ENCODE data around the gene DPH7.
A peak's percentile ranks its signal among the peaks of the same experiment; 100 is the strongest.
"Not testable (repeated sequence)": the region's sequence is repeated elsewhere in the genome, so short reads cannot be mapped to it uniquely, and the experiment has no call there.

DPH7 gene

DNA sequence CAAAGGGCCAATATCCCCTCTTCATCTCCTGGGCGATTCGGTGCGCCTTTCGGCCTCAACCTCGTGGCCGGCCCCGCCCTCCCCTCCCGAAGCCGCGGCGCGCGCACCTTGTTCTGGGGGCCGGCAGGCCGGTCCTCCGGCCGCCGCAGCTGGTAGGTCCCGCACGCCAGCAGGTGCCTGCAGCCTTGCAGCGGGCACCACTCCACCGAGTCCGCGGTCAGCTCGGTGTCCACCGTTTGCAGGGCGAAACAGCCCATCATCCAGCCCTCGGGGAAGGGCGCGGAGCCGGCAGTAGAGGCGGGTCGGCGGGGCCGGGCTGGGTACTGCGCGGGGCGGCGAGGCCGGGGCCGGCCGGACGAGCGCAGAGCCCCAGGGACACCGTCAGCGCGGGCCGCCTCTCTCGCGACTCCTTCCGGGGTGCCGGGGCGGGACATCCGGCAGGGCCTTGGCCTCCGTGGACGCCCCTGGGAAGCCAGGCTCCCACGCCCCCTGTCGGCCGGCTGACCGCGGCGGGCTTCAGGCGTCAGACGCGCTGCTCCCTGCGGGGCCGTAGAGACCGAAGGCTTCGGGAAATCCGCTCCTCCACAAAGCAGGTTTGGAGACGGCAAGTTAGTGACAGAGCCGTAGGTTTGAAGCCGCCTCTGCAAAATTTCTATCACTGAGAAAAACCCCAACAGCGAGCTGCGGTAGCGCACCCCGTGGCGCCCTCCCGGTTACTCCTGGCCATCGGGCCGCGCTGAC lies at the start of gene DPH7:
Gene DPH7, minus strand, starts transcription at position 408 of the 741 bp plus-strand sequence. Its CDS starts 148 bp downstream, at position 260.
- TF ChIP-seq, protein P1, sequence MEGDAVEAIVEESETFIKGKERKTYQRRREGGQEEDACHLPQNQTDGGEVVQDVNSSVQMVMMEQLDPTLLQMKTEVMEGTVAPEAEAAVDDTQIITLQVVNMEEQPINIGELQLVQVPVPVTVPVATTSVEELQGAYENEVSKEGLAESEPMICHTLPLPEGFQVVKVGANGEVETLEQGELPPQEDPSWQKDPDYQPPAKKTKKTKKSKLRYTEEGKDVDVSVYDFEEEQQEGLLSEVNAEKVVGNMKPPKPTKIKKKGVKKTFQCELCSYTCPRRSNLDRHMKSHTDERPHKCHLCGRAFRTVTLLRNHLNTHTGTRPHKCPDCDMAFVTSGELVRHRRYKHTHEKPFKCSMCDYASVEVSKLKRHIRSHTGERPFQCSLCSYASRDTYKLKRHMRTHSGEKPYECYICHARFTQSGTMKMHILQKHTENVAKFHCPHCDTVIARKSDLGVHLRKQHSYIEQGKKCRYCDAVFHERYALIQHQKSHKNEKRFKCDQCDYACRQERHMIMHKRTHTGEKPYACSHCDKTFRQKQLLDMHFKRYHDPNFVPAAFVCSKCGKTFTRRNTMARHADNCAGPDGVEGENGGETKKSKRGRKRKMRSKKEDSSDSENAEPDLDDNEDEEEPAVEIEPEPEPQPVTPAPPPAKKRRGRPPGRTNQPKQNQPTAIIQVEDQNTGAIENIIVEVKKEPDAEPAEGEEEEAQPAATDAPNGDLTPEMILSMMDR (conservative IDR thresholded peaks at IDR 0.05), result peak; percentile 99

DNA sequence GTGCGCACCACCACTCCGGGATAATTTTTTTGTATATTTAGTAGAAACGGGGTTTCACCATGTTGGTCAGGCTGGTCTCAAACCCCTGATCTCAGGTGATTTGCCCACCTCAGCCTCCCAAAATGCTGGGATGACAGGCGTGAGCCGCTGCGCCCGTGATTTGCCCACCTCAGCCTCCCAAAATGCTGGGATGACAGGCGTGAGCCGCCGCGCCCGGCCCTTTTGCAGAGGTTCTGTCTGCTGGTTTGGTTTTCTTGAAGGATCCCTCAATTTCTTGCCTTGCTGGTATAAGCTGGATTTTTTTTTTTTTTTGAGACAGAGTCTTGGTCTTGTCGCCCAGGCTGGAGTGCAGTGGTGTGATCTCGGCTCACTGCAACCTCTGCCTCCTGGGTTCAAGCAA lies 48.7 kb upstream of the DPH7 start:
- not testable (repeated sequence) for H3K27ac ChIP-seq

More for the DNA sequence above, at the start of gene DPH7:
- H3K27ac ChIP-seq, result peak within 1 kb of the TSS; percentile 92

DNA sequence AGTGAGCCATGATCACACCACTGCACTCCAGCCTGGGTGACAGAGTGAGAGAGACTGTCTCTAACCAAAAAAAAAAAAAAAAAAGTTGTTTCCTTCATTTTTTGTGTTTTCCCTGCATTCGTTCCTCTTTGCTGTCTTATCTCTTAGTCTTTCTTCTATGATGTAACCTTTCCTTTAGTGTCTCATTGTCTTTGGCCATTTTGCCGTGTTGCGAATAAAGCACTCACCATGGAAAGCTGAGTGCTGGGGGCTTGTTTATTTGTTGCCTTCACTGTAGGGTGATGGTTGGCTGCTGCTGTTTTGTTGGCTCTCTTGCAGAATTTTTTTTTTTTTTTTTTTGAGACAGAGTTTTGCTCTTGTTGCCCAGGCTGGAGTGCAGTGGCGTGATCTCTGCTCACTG lies 47.7 kb upstream of the DPH7 start:
- no peak overlapping the region for H3K27ac ChIP-seq
- TF ChIP-seq, protein P1 (conservative IDR thresholded peaks at IDR 0.05), result no peak

DNA sequence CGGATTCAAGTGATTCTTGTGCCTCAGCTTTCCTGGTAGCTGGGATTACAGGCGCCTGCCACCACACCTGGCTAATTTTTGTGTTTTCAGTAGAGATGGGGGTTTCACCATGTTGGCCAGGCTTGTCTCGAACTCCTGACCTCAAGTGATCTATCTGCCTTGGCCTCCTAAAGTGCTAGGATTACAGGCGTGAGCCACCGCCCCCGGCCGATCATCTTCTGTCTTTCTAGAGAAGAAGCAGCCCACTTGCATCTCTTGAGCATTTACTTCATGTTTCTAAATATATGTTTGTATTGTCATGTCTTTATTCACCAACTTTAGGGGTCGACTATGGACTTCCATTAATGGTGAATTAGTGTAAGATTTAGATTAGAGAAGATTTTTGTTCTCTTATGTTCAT lies 43.5 kb upstream of the DPH7 start:
- H3K27ac ChIP-seq, result not testable (repeated sequence)

DNA sequence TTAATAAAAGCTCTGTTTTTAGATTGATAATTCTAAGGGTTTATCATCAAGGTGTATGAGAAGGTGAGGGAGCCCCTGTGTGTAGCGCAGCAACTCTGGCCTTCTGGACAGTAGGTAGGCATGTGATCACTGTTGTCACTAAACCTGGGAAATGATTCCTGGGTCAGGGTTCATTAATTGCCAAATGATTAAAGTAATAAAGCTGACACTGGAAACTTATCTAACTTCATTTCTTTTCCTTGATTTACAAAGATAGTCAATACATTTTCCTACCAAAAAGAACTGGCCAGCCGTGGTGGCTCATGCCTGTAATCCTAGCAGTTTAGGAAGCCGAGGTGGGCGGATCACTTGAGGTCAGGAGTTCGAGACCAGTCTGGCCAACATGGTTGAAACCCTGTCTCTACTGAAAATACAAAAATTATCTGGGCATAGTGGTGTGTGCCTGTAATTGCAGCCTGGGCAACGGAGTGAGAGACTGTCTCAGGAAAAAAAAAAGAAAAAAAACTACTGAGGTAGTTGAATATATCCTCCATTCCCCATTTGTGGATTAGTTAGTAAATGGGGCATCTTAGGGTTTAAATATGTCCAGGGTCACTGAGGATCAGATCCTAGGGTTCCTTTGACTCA lies 42.5 kb upstream of the DPH7 start:
- TF ChIP-seq, protein P1 (conservative IDR thresholded peaks at IDR 0.05), result peak; percentile 65
- H3K27ac ChIP-seq, result peak overlapping the region; percentile 98

DNA sequence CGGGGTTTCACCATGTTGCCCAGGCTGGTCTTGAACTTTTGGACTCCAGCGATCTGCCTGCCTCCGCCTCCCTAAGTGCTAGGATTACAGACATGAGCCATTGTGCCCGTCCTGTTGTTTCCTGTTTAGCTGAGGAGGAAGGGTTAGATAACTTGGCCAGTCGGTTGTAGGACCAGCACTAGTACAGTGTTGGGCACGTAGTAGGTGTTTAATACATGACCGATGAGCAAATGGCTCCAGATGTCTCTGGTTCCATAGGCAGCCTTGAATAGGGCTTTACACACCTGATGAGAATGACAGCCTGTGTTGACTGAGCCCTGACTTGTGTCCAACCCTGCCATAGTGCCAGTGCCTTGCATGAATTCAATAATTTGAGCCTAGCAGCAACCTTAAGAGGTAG lies 41.9 kb upstream of the DPH7 start:
- TF ChIP-seq, protein P1 (conservative IDR thresholded peaks at IDR 0.05), result no peak
- peak overlapping the region; percentile 98 for H3K27ac ChIP-seq

DNA sequence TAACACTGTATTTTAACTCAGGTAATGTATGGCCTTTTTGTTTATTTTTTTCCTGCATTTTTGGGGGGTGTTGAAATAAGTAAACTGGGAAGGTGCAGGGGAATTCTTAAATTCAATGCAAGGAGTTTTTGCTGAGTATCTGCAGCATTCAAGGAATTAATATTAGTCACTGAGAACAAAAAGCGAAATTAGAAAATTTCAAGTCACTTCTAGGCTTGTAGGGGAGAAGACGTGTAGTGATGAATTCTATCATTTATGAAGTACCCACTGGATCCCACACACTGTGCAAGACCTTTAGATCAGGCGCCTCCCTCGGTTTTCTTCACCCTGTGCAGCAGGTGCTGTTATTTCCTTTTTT lies 41.3 kb upstream of the DPH7 start:
- TF ChIP-seq, protein P1 (conservative IDR thresholded peaks at IDR 0.05), result no peak
- peak overlapping the region; percentile 98 for H3K27ac ChIP-seq

DNA sequence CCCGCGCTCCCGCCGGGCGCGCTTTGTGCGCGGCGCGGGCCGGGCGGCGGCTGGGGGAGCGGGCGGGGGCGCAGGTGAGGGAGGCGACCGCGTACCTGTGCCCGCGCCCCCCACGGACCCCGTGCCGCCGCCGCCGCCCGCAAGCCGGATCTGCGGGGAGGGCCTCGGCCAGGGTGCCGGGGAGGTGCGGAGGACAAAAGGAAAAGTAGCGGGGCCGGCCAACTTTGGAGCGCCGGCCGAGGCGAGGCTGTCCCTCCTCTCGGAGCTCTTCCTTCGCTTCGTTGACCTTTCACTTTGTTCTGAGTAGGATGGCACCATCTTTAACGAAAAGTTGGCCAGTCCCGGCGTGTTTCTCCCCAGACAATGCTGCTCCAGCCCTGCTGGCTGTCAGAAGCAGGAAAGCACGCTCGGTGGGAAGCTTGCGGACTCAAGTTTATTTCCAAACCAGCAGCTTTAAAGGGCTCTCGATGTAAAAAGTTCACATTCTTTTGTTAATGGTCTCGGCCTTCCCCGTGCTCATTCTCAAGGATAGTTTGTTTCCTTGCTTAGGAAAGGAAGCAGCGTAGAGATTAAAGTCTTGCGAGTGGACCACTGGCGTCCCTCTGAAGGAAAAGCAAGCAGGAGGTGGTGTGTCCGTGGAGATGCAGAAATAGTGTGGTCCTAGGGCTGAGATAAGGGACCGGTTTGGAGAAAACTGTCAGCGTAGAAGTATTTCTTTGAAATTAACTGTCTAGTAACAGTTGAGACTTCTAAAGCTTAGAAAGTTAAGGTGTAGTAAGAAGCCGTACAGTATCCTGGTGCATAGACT lies 40.7 kb upstream of the DPH7 start:
- TF ChIP-seq, protein P1 (conservative IDR thresholded peaks at IDR 0.05), result no peak
- H3K27ac ChIP-seq, result peak overlapping the region; percentile 98
